NCI-H187 treated with DMSO at 0.1 percent for 48 hours (cell line): ENCODE data around the gene ARHGAP15.

Experiments used
- DNase-seq: peaks from one replicate; lab custom pipeline; 2025; lab: John Stamatoyannopoulos, UW

Gene ARHGAP15

GRCh38 chr2:143720095-143720664 is 591.0 kb downstream of the ARHGAP15 start:
- DNase-seq: no peak

GRCh38 chr2:143725400-143725799 is 596.2 kb downstream of the ARHGAP15 start:
- no peak for DNase-seq

GRCh38 chr2:143726151-143726845 is 597.1 kb downstream of the ARHGAP15 start:
- no peak for DNase-seq

- no peak for DNase-seq
These were observed 599.3 kb downstream of the ARHGAP15 start for GRCh38 chr2:143728498-143728897.

GRCh38 chr2:143729296-143729814 is 600.1 kb downstream of the ARHGAP15 start:
- DNase-seq: no peak

- no peak for DNase-seq
These were observed 601.1 kb downstream of the ARHGAP15 start for GRCh38 chr2:143730155-143730952.

- DNase-seq: no peak
These were observed 601.7 kb downstream of the ARHGAP15 start for GRCh38 chr2:143730953-143731260.

- DNase-seq: no peak
These were observed 602.9 kb downstream of the ARHGAP15 start for GRCh38 chr2:143732076-143732475.

GRCh38 chr2:143732871-143733270 is 603.7 kb downstream of the ARHGAP15 start:
- DNase-seq: no peak

- no peak for DNase-seq
These were observed 605.3 kb downstream of the ARHGAP15 start for GRCh38 chr2:143734507-143734906.

GRCh38 chr2:143736904-143737303 is 607.7 kb downstream of the ARHGAP15 start:
- no peak for DNase-seq

GRCh38 chr2:143740431-143740830 is 611.2 kb downstream of the ARHGAP15 start:
- no peak for DNase-seq

GRCh38 chr2:143741205-143741604 is 612.0 kb downstream of the ARHGAP15 start:
- no peak for DNase-seq

- DNase-seq: no peak
These were observed 613.4 kb downstream of the ARHGAP15 start for GRCh38 chr2:143742581-143742980.

- no peak for DNase-seq
These were observed 614.9 kb downstream of the ARHGAP15 start for GRCh38 chr2:143744114-143744513.

- DNase-seq: no peak
These were observed 615.8 kb downstream of the ARHGAP15 start for GRCh38 chr2:143745060-143745459.

GRCh38 chr2:143754742-143755141 is 625.5 kb downstream of the ARHGAP15 start:
- DNase-seq: no peak

GRCh38 chr2:143758629-143759330 is 629.6 kb downstream of the ARHGAP15 start:
- DNase-seq: no peak

GRCh38 chr2:143759455-143759854 is 630.2 kb downstream of the ARHGAP15 start:
- no peak for DNase-seq

GRCh38 chr2:143762176-143762928 is 633.1 kb downstream of the ARHGAP15 start:
- DNase-seq: no peak

- DNase-seq: no peak
These were observed 635.0 kb downstream of the ARHGAP15 start for GRCh38 chr2:143764261-143764660.

- DNase-seq: no peak
These were observed 635.5 kb downstream of the ARHGAP15 start for GRCh38 chr2:143764706-143765105.
